Immature natural killer cell (primary cell): ENCODE data around the gene MTCL1. TPM values are rescaled to one million over a fixed set of nuclear protein-coding genes. Genes with fewer than 3 reads are reported as not detected.

Source experiments
- DNase-seq, 3 donors: peaks; one replicate each; pipeline ENCODE4 v3.0.0; 2022; ENCODE audit warnings: mixed read lengths in 1 of 3
- H3K27ac Mint-ChIP-seq, 6 donors: one replicate each; pipeline ENCODE4 v1.8.0; 2020; ENCODE audit warnings: mixed read lengths in 6 of 6, mild to moderate bottlenecking in 5 of 6, inconsistent platforms in 4 of 6, moderate library complexity in 3 of 6
- H3K27me3 Mint-ChIP-seq, 3 donors: one replicate each; pipeline ENCODE4 v1.8.0; 2020 to 2021; ENCODE audit warnings: low read depth in 3 of 3, mild to moderate bottlenecking in 3 of 3, mixed read lengths in 3 of 3, moderate library complexity in 3 of 3, inconsistent platforms in 1 of 3
- H3K36me3 Mint-ChIP-seq, 3 donors: one replicate each; pipeline ENCODE4 v1.8.0; 2020; ENCODE audit warnings: mixed read lengths in 3 of 3, inconsistent platforms in 2 of 3, mild to moderate bottlenecking in 2 of 3
- H3K4me1 Mint-ChIP-seq, 2 donors: one replicate each; pipeline ENCODE4 v1.8.0; 2020; ENCODE audit warnings: inconsistent platforms in 2 of 2, mild to moderate bottlenecking in 2 of 2, mixed read lengths in 2 of 2, moderate library complexity in 1 of 2
- H3K4me3 Mint-ChIP-seq, 5 donors: one replicate each; pipeline ENCODE4 v1.8.0; 2020; ENCODE audit warnings: mild to moderate bottlenecking in 5 of 5, mixed read lengths in 5 of 5, inconsistent platforms in 3 of 5, moderate library complexity in 3 of 5
- H3K9me3 Mint-ChIP-seq, 6 donors: one replicate each; pipeline ENCODE4 v1.8.0; 2020; ENCODE audit warnings: mild to moderate bottlenecking in 6 of 6, mixed read lengths in 6 of 6, inconsistent platforms in 4 of 6, moderate library complexity in 3 of 6
- polyA plus RNA-seq, 3 donors: library from polyadenylated mRNA; unstranded; fragments of 300-500 nt; fragmentation: Illumina TruSeq; gene quantifications; one replicate each; pipeline ENCODE4 v1.2.3, GENCODE V29; 2021

The MTCL1 gene
- polyA plus RNA-seq, 3 donors from 2014 or later: not detected

DNA sequence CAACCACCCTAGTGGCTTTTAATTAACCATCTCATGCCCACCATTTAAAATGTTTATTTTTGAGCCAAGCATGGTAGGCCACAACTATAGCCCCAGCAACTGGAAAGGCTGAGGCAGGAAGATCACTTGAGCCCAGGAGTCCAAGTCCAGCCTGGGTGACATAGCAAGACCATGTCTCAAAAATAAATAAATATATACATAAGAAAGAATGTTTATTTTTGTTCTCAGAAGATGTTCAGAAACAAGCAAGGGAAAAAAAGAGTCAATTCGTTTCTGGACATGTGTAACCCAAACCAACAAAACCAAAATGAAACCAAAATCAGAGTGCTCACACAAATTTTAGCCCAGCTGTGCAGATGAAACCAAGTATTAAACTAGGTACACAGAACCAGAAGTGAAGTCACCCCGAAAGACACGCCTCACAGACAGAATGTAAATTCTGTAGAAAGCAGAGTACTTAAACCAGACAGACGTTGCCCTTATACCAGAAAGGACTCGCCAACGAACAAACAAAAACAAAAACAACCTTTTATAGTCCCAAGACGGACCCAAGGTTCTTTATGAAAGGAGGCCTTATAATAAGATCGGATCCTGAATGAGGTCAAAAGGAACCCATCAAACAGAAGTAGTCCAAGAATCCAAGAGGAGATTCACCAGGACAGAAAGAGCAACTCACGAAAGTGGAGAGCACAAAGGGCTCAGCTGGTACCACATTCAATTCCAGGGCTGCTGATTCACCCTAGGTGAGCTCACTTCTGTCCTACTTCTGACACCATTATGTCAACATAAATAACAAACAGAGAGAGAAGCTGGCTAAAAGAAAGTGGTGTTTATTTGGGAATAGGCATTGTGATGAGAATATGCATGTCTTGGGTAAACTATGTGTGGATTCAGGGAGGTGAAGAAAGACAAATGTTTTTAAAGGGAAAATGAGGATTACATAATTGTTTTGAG lies 31.8 kb upstream of the MTCL1 start:
- no peak overlapping the region for H3K4me3 Mint-ChIP-seq
- H3K9me3 Mint-ChIP-seq: no peaks in the 10 kb centered on the region
- H3K27me3 Mint-ChIP-seq: no peaks in the 10 kb centered on the region
- no peaks in the 10 kb centered on the region for H3K4me1 Mint-ChIP-seq
- no peaks in the 10 kb centered on the region for H3K36me3 Mint-ChIP-seq
- no peak for DNase-seq
- no peak overlapping the region for H3K27ac Mint-ChIP-seq

DNA sequence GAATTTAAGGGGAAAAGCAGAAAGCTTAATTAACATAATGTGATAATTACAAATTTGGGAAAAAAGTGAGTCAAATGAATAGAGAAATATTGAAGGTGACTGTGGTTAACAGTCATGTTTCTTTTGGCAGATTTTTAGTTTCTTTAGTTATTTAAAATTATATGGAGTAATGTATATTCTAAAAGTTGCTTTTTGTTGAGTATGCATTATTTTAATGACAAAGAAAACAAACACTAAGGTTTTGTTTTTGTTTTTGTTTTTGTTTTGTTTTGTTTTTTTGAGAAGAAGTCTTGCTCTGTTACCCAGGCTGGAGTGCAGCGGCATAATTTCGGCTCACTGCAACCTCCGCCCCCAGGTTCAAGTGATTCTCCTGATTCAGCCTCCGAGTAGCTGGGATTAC lies 30.3 kb upstream of the MTCL1 start:
- Mint-ChIP-seq H3K4me1 (no peaks in the 10 kb centered on the region), H3K27me3 (peaks cover 0 to 2% (median 0%) of the 10 kb centered on the region in 3 donors), H3K27ac (no peak overlapping the region), H3K9me3 (no peaks in the 10 kb centered on the region), H3K4me3 (no peak overlapping the region), H3K36me3 (no peaks in the 10 kb centered on the region)
- DNase-seq: no peak

DNA sequence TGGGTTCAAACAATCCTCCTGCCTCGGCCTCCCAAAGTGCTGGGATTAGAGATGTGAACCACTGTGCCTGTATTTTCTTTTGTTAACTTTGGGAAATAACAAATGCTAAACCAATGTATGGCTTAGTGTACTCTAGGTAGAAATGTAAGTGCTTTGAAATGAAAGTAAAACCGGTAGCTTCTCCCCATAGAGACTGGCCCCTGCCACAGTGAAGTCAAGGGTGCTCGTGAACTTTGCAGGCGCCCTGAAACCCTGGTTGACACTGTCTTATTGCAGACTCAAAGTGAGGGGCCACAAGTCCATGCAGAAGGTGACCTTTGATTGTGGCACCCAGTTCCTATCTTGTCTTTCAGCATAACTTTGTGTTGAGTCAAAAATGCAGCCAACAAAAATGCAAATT lies 24.2 kb upstream of the MTCL1 start:
- Mint-ChIP-seq H3K27me3 (peaks cover 3 to 5% (median 4%) of the 10 kb centered on the region in 3 donors), H3K4me3 (no peak overlapping the region), H3K36me3 (no peaks in the 10 kb centered on the region), H3K4me1 (no peaks in the 10 kb centered on the region), H3K9me3 (no peaks in the 10 kb centered on the region), H3K27ac (no peak overlapping the region)
- no peak for DNase-seq

DNA sequence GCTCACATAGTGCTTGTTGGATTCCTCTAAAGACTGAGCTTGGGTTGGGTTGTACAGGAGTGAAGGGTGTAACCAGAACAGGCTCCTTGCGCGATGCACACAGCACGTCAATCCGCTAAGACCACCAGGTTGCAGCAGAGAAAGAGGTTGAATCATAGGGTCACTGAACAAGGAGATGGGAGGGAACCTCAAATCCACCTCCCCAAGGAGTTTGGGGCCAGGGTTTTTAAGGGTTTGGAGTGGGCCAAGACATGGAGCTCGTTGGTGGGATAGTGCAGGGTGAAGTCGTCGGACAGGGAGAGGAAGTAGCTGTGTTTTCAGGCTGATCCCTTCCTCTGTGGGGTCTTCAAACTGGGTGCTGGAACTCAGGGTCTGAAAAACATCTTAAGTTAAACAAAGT lies 20.8 kb upstream of the MTCL1 start:
- Mint-ChIP-seq H3K36me3 (no peaks in the 10 kb centered on the region), H3K27me3 (peaks cover 3 to 5% (median 4%) of the 10 kb centered on the region in 3 donors), H3K4me3 (no peak overlapping the region), H3K27ac (no peak overlapping the region), H3K9me3 (no peaks in the 10 kb centered on the region), H3K4me1 (no peaks in the 10 kb centered on the region)
- DNase-seq: no peak

DNA sequence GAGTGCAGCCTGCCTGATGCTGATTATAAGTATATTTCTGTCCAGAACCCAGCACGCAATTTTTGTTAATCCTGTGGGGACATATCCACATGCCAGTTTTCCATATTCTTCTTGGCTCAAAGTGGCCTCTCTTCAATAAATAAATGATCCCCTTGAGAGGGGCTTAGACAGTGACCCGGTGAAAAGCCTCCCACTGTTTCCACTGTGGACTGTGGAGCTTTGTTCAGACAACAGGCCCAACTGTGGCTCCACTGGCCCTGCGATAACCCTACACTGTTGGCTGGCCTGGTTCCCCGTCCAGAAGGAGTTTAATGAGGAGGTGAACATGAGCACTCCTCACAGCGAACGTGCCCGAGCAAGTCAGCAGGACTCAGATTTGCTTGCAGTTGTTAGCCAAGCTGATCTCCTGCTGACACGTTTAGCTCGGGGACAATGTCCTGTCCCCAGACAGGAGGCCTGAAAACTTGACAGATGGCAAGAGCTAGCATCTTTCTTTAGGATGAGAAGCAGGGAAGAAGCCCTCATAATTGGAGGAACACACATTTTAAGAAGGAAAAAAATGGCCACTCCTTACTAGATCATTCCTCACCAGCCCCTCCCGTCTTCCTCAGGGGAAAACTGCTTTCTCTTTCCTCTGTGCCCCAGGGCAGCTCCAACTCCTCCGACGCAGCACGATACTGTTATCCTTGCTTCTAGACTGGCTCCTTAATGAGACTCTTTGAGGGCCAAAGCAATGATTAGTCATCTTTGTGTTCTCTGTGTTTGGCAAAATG lies 20.0 kb upstream of the MTCL1 start:
- Mint-ChIP-seq H3K27ac (no peak overlapping the region), H3K4me1 (no peaks in the 10 kb centered on the region), H3K27me3 (peaks cover 1 to 5% (median 4%) of the 10 kb centered on the region in 3 donors), H3K36me3 (no peaks in the 10 kb centered on the region), H3K4me3 (no peak overlapping the region), H3K9me3 (no peaks in the 10 kb centered on the region)
- DNase-seq: no peak

DNA sequence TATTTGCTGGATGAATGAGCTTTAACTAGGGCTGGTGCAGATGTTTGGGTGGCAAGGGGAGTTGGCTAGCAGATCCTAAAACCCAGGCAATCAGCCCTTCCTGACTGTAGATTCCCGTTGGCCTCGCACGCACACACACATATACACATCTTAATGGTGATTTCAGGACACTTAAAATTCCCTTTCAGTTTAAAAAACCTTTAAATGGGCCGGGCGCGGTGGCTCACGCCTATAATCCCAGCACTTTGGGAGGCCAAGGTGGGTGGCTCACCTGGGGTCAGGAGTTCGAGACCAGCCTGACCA lies 19.5 kb upstream of the MTCL1 start:
- H3K4me1 Mint-ChIP-seq: no peaks in the 10 kb centered on the region
- H3K36me3 Mint-ChIP-seq: no peaks in the 10 kb centered on the region
- no peak overlapping the region for H3K4me3 Mint-ChIP-seq
- H3K27me3 Mint-ChIP-seq: peaks cover 1 to 5% (median 4%) of the 10 kb centered on the region in 3 donors
- no peak for DNase-seq
- H3K27ac Mint-ChIP-seq: no peak overlapping the region
- H3K9me3 Mint-ChIP-seq: no peaks in the 10 kb centered on the region

DNA sequence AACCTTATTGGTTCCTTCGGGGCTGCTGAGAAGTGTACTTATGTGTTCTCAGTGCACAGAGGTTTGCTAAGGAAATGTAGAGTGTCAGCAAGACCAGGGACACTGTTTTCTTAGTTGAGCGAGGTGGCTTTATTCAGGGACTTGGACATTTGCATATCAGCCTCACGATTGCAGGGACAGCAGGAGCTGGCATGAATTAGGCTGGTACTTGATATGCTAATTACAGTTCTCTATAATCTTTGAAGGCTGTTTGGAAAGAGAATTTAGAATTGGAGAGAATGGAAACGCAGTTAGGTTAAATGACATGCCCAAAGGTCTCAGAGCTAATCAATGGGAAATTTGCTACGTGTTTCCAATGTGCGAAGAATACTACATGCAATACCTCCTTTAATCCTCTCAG lies 18.7 kb upstream of the MTCL1 start:
- H3K9me3 Mint-ChIP-seq: no peaks in the 10 kb centered on the region
- no peaks in the 10 kb centered on the region for H3K36me3 Mint-ChIP-seq
- H3K4me1 Mint-ChIP-seq: no peaks in the 10 kb centered on the region
- peaks cover 1 to 8% (median 3%) of the 10 kb centered on the region in 3 donors for H3K27me3 Mint-ChIP-seq
- no peak overlapping the region for H3K27ac Mint-ChIP-seq
- no peak for DNase-seq
- no peak overlapping the region for H3K4me3 Mint-ChIP-seq

DNA sequence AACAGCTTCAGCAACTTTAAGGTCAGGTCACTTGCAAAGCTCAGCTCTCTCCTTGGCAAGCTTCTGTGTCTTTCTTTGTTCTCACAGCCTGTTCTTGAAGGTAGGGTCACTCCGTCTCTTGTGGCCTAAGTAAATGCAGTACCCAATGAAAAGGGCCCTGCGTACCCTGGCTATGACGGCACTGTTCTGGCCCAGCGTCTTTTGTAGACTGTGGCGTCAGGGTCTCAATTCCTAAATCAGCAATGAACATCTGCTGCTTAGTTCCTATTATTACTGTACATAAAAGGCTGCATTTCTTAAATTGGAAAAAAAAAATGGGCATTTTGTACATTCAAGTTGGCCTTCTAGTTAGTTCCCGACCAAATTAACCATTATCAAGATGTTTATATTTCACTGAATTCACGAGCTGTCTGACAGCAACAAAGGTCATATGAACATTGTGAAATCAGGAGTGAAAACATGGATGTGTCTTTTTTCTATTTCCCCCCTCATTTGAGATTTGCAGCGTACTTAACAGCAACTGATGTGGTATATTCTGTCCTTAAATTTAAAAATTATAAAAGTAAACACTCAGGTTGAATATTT lies 17.0 kb upstream of the MTCL1 start:
- Mint-ChIP-seq H3K9me3 (no peaks in the 10 kb centered on the region), H3K36me3 (no peaks in the 10 kb centered on the region), H3K27me3 (peaks cover 0 to 5% (median 1%) of the 10 kb centered on the region in 3 donors), H3K27ac (no peak overlapping the region), H3K4me3 (no peak overlapping the region), H3K4me1 (no peaks in the 10 kb centered on the region)
- no peak for DNase-seq

DNA sequence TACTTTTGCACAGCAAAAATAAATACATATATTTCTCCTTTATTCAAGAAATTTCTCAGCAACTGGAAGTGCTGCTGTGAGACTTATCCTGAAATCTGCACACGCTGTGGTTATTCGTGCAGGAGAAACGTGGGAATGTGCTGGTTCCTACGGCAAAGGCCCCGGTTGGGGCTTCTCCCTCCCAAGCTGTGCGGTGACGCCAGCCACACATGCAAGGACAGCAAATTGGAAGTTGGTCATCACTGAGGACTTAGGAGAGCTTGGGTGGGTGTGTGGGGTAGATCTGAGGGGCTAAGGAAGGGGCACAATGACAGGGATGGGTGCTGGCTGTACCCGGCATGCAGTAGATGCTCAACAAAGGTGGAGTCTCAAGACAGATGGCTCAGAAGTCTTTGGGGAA lies 16.5 kb upstream of the MTCL1 start:
- peaks cover 0 to 7% (median 1%) of the 10 kb centered on the region in 3 donors for H3K27me3 Mint-ChIP-seq
- no peaks in the 10 kb centered on the region for H3K9me3 Mint-ChIP-seq
- no peaks in the 10 kb centered on the region for H3K4me1 Mint-ChIP-seq
- H3K27ac Mint-ChIP-seq: no peak overlapping the region
- no peaks in the 10 kb centered on the region for H3K36me3 Mint-ChIP-seq
- no peak overlapping the region for H3K4me3 Mint-ChIP-seq
- DNase-seq: no peak

DNA sequence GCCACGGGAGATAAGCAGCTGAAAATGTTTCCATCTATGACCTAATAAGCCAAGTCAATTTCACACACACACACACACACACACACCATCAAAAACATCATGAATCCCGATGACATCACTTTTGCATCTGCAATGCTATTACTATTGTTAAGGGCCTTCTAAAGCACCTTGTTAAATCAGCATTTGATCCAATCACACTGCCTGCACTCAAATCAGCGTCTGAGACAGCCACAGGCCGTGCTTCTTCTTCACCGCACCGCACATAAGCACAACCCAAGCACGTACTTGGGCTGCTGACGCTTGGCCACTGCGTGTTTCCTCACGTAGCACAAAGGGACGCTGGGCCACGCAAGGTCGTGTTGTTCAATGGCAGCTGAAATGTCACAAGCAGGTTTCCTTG lies 15.8 kb upstream of the MTCL1 start:
- H3K4me1 Mint-ChIP-seq: no peaks in the 10 kb centered on the region
- no peaks in the 10 kb centered on the region for H3K9me3 Mint-ChIP-seq
- DNase-seq: no peak
- peaks cover 0 to 7% (median under 1%) of the 10 kb centered on the region in 3 donors for H3K27me3 Mint-ChIP-seq
- H3K36me3 Mint-ChIP-seq: no peaks in the 10 kb centered on the region
- H3K4me3 Mint-ChIP-seq: no peak overlapping the region
- H3K27ac Mint-ChIP-seq: no peak overlapping the region

DNA sequence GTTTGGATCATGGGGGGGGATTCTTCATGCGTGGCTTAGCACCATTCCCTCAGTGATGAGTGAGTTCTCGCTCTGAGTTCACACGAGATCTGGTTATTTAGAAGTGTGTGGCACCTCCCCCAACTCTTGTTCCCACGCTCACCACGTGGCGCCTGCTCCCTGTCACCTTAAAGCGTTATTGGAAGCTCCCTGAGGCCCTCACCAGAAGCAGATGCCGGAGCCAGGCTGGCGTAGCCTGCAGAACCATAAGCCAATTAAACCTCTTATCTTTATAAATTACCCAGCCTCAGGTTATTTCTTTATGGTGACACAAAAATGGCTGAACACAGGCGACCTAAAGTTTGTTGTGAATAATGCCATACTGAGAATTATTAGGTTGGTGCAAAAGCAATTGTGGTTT lies 10.5 kb upstream of the MTCL1 start:
- H3K9me3 Mint-ChIP-seq: no peaks in the 10 kb centered on the region

DNA sequence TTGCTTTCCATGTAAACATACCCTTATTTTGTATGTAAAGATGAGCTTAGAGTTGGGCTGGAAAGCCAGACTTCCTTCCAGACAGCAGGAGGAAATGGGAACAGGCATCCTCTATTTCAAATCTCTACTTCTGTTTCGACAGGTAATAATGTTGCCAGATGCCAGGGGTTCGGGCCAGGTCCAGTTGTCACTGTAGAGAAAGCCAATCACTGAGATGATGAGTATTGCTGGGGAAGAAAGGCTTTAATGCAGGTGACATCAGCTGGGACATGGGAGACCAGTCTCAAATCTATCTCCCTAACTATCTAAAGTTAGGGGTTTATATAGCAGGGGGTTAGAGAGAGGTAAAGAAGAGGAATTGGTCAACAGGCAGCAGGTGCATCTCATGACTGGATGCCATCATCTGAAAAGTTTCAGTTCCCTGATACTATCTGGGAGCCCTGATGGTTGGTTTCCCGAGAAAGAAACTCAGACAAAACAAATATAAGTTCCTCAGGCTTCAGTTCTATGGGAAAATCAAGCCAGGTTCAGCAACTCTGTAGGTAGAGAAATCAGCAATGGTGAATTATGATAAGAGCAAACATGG lies 9.3 kb upstream of the MTCL1 start:
- no peak for DNase-seq
- Mint-ChIP-seq H3K27ac (no peak overlapping the region), H3K4me3 (no peak overlapping the region), H3K27me3 (peaks cover 7 to 12% (median 10%) of the 10 kb centered on the region in 3 donors), H3K9me3 (no peaks in the 10 kb centered on the region), H3K36me3 (no peaks in the 10 kb centered on the region), H3K4me1 (no peaks in the 10 kb centered on the region)

More for the DNA sequence above, 10.5 kb upstream of the MTCL1 start:
- peaks cover 7 to 8% (median 8%) of the 10 kb centered on the region in 3 donors for H3K27me3 Mint-ChIP-seq
- no peaks in the 10 kb centered on the region for H3K4me1 Mint-ChIP-seq
- H3K36me3 Mint-ChIP-seq: no peaks in the 10 kb centered on the region
- no peak overlapping the region for H3K27ac Mint-ChIP-seq
- H3K4me3 Mint-ChIP-seq: no peak overlapping the region
- no peak for DNase-seq

DNA sequence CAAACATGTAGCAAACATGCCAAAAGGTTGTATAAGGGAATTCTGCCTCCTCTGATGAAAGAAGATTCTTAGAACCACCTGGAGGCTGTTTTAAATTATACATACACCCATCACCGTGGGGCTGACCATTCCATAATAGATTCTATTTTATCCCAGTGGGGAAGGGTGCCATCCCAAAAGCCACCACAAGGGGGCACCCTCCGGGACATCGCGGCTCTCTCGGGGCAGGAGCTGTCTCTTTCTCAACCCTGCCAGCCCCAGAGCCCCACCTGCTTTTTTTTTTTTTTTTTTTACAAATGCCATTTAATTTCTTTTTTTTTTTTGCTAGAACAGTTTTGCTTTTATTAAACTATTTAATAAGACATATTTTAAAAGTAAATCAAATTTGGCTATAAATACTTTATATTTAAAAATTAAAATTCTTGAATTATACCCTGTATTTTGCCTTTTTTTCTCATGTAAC lies 8.6 kb upstream of the MTCL1 start:
- no peak overlapping the region for H3K4me3 Mint-ChIP-seq
- no peak overlapping the region for H3K27ac Mint-ChIP-seq
- H3K4me1 Mint-ChIP-seq: no peaks in the 10 kb centered on the region
- H3K9me3 Mint-ChIP-seq: no peaks in the 10 kb centered on the region
- peaks cover 7 to 15% (median 10%) of the 10 kb centered on the region in 3 donors for H3K27me3 Mint-ChIP-seq
- no peaks in the 10 kb centered on the region for H3K36me3 Mint-ChIP-seq
- peak; percentile 63 to 65 (median 63) for DNase-seq

DNA sequence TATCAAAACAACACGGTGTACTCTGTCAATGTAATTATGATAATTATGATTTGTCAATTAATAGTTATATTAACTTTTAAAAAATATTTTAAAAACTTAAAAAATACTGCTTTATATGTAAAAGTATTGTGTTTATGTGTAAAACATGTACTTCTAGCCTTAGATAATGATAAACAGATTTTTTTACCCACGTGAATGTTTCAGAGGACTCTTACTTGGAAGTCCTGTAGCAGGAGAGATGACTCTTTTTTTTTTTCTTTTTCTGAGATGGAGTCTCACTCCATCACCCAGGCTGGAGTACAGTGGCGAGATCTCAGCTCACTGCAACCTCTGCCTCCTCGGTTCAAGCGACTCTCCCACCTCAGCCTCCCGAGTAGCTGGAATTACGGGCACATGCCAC lies 6.2 kb upstream of the MTCL1 start:
- no peak overlapping the region for H3K4me3 Mint-ChIP-seq
- H3K9me3 Mint-ChIP-seq: peaks cover 0 to 2% (median 0%) of the 10 kb centered on the region in 6 donors
- peaks cover 3 to 4% of the 10 kb centered on the region in 2 donors for H3K4me1 Mint-ChIP-seq
- no peak overlapping the region for H3K27ac Mint-ChIP-seq
- H3K27me3 Mint-ChIP-seq: peaks cover 13 to 26% (median 20%) of the 10 kb centered on the region in 3 donors
- DNase-seq: no peak
- no peaks in the 10 kb centered on the region for H3K36me3 Mint-ChIP-seq
